ENCODE data around the gene ADAMTSL2.

Gene ADAMTSL2

GRCh38 chr9:133591985-133592384 is 57.5 kb downstream of the ADAMTSL2 start:
- no peak for DNase-seq

- DNase-seq: no peak
Measured at GRCh38 chr9:133592731-133593409, 58.4 kb downstream of the ADAMTSL2 start.

GRCh38 chr9:133593587-133594253 is 59.2 kb downstream of the ADAMTSL2 start:
- DNase-seq: no peak

GRCh38 chr9:133594310-133594709 is 59.8 kb downstream of the ADAMTSL2 start:
- DNase-seq: no peak

GRCh38 chr9:133595910-133596309 is 61.4 kb downstream of the ADAMTSL2 start:
- no peak for DNase-seq

- no peak for DNase-seq
Measured at GRCh38 chr9:133597316-133597957, 62.9 kb downstream of the ADAMTSL2 start.

- no peak for DNase-seq
Measured at GRCh38 chr9:133598978-133599377, 64.5 kb downstream of the ADAMTSL2 start.

GRCh38 chr9:133599470-133600173 is 65.1 kb downstream of the ADAMTSL2 start:
- DNase-seq: no peak

GRCh38 chr9:133600739-133601138 is 66.2 kb downstream of the ADAMTSL2 start:
- DNase-seq: no peak

- no peak for DNase-seq
Measured at GRCh38 chr9:133601746-133602145, 67.2 kb downstream of the ADAMTSL2 start.

GRCh38 chr9:133602277-133602676 is 67.8 kb downstream of the ADAMTSL2 start:
- DNase-seq: no peak

- no peak for DNase-seq
Measured at GRCh38 chr9:133603135-133603927, 68.8 kb downstream of the ADAMTSL2 start.

- DNase-seq: no peak
Measured at GRCh38 chr9:133604214-133604613, 69.7 kb downstream of the ADAMTSL2 start.

- no peak for DNase-seq
Measured at GRCh38 chr9:133604856-133605255, 70.4 kb downstream of the ADAMTSL2 start.

GRCh38 chr9:133605446-133605845 is 70.9 kb downstream of the ADAMTSL2 start:
- DNase-seq: no peak

GRCh38 chr9:133605856-133606707 is 71.6 kb downstream of the ADAMTSL2 start:
- no peak for DNase-seq

GRCh38 chr9:133606708-133607025 is 72.2 kb downstream of the ADAMTSL2 start:
- no peak for DNase-seq

- DNase-seq: no peak
Measured at GRCh38 chr9:133607381-133607780, 72.9 kb downstream of the ADAMTSL2 start.

- DNase-seq: no peak
Measured at GRCh38 chr9:133607976-133608375, 73.5 kb downstream of the ADAMTSL2 start.

- DNase-seq: no peak
Measured at GRCh38 chr9:133608382-133608781, 73.9 kb downstream of the ADAMTSL2 start.

- no peak for DNase-seq
Measured at GRCh38 chr9:133608889-133609288, 74.4 kb downstream of the ADAMTSL2 start.

Measured in NK-92 treated with Interleukin-12 subunit alpha and Interleukin-12 subunit beta, amount 100 ng/mL, for 24 hours (cell line).